SK-N-SH (cell line): Measurements from ENCODE around the gene DSP.

Experiments used
- CTCF ChIP-seq: fragments of 200-600 bp; sonication (generic); IDR thresholded peaks from 2 replicates; pipeline ENCODE4 v1.6.1; 2017; ENCODE audit warnings: antibody characterized with exemption, mild to moderate bottlenecking, moderate library complexity
- FOSL2 ChIP-seq: IDR thresholded peaks from 2 replicates; pipeline ENCODE4 v1.4.0; 2012; ENCODE audit warnings: low read depth, mild to moderate bottlenecking, moderate library complexity, borderline replicate concordance
- MEF2A ChIP-seq: IDR thresholded peaks from 2 replicates; pipeline ENCODE4 v1.4.0; 2012; ENCODE audit warnings: low read depth, borderline replicate concordance
- RAD21 ChIP-seq: IDR thresholded peaks from 2 replicates; pipeline ENCODE4 v1.6.1; 2012; ENCODE audit warnings: mild to moderate bottlenecking, low read length
- REST ChIP-seq: IDR thresholded peaks from 2 replicates; pipeline ENCODE4 v1.6.1; 2012; ENCODE audit warnings: mild to moderate bottlenecking, low read depth, low read length, moderate library complexity
- RFX5 ChIP-seq: IDR thresholded peaks from 2 replicates; pipeline ENCODE4 v1.6.1; 2012; ENCODE audit warnings: mild to moderate bottlenecking, improper control_type of control experiment, low read length
- SMC3 ChIP-seq: IDR thresholded peaks from 2 replicates; pipeline ENCODE4 v1.6.1; 2012; ENCODE audit warnings: low read depth, low read length, improper control_type of control experiment
- TEAD4 ChIP-seq: IDR thresholded peaks from 2 replicates; pipeline ENCODE4 v1.4.0; 2012; ENCODE audit warnings: mild to moderate bottlenecking, borderline replicate concordance; ENCODE audit not compliant: insufficient read depth

GRCh38 chr6:7494638-7495037 is 46.8 kb upstream of the DSP start:
- TF ChIP-seq SMC3 (no peak), RFX5 (no peak), CTCF (no peak), MEF2A (no peak), TEAD4 (no peak), RAD21 (no peak), FOSL2 (no peak), REST (no peak)
